Hematopoietic multipotent progenitor cell treated with erythropoietin and hydrocortisone succinate and interleukin-3 and kit ligand, for 15 days (in vitro differentiated cells): Measurements from ENCODE around the gene OST4.
"Not testable (repeated sequence)": the region's sequence is repeated elsewhere in the genome, so short reads cannot be mapped to it uniquely, and the experiment has no call there.

Experiments
- DNase-seq: peaks from one replicate; pipeline ENCODE4 v3.0.0-alpha.2; 2015; ENCODE audit warnings: low spot score

The OST4 gene

GRCh38 chr2:27078267-27079194 lies 7.1 kb upstream of the OST4 start, which contains the start of gene EMILIN1:
Gene EMILIN1, plus strand, starts transcription at chr2:27078615. Its CDS starts 451 bp downstream, at chr2:27079066.
- DNase-seq: no peak

GRCh38 chr2:27077231-27077630 lies 5.8 kb upstream of the OST4 start:
- DNase-seq: no peak

- DNase-seq: no peak
Measured at GRCh38 chr2:27076323-27076722, 4.9 kb upstream of the OST4 start.

GRCh38 chr2:27075566-27075871 lies 4.1 kb upstream of the OST4 start:
- not testable (repeated sequence) for DNase-seq

GRCh38 chr2:27074738-27075565 lies 3.5 kb upstream of the OST4 start:
- no peak for DNase-seq

- no peak for DNase-seq
Measured at GRCh38 chr2:27073782-27074181, 2.3 kb upstream of the OST4 start.

GRCh38 chr2:27072920-27073319 lies 1.5 kb upstream of the OST4 start:
- no peak for DNase-seq

- DNase-seq: no peak
Measured at GRCh38 chr2:27071990-27072830, 756 bp upstream of the OST4 start.

GRCh38 chr2:27070653-27071276 lies 689 bp downstream of the OST4 start:
- no peak for DNase-seq

- no peak for DNase-seq
Measured at GRCh38 chr2:27069961-27070618, 1.4 kb downstream of the OST4 start.

- no peak for DNase-seq
Measured at GRCh38 chr2:27069436-27069835, 2.0 kb downstream of the OST4 start.

GRCh38 chr2:27067385-27067784 lies 4.1 kb downstream of the OST4 start:
- no peak for DNase-seq

GRCh38 chr2:27065128-27065527 lies 6.3 kb downstream of the OST4 start:
- DNase-seq: no peak

GRCh38 chr2:27060323-27060722 lies 11.1 kb downstream of the OST4 start:
- no peak for DNase-seq

GRCh38 chr2:27059141-27059820 lies 12.2 kb downstream of the OST4 start:
- no peak for DNase-seq

GRCh38 chr2:27058210-27058609 lies 13.2 kb downstream of the OST4 start:
- DNase-seq: no peak

GRCh38 chr2:27057184-27057583 lies 14.3 kb downstream of the OST4 start:
- DNase-seq: no peak

GRCh38 chr2:27054721-27055120 lies 16.7 kb downstream of the OST4 start:
- no peak for DNase-seq

GRCh38 chr2:27053776-27054175 lies 17.7 kb downstream of the OST4 start:
- DNase-seq: no peak

- DNase-seq: no peak
Measured at GRCh38 chr2:27053321-27053720, 18.1 kb downstream of the OST4 start.
